GM10266 (cell line): ENCODE measurements around the gene PCDHB3.
"Not testable (repeated sequence)": the region's sequence is repeated elsewhere in the genome, so short reads cannot be mapped to it uniquely, and the experiment has no call there.

ENCODE experiments used
- DNase-seq: peaks from one replicate; pipeline ENCODE4 v3.0.0; 2012; ENCODE audit errors: extremely low spot score
- CTCF ChIP-seq: IDR thresholded peaks from 2 replicates; pipeline ENCODE4 v1.5.1; 2012; ENCODE audit warnings: mild to moderate bottlenecking, low read depth; ENCODE audit not compliant: control insufficient read depth, insufficient read depth; ENCODE audit errors: missing control alignments

Gene PCDHB3

GRCh38 chr5:141150224-141150992 is 50.1 kb downstream of the PCDHB3 start:
- no peak for DNase-seq
- TF ChIP-seq CTCF: no peak

- no peak for DNase-seq
- TF ChIP-seq CTCF: no peak
These were observed 50.7 kb downstream of the PCDHB3 start for GRCh38 chr5:141150993-141151325.

- not testable (repeated sequence) for DNase-seq
These were observed 51.4 kb downstream of the PCDHB3 start for GRCh38 chr5:141151632-141152031.

GRCh38 chr5:141152096-141152495 is 51.8 kb downstream of the PCDHB3 start:
- not testable (repeated sequence) for DNase-seq
